Psoas muscle (tissue), 8 donors: ENCODE measurements around the gene TUBA1A. TPM values are rescaled to one million over a fixed set of nuclear protein-coding genes. Genes with fewer than 3 reads are reported as not detected.

ENCODE experiments used
- ATAC-seq, 4 donors: fragments of 200-7000 bp; cut with Tn5 transposase; one replicate each; pipeline ENCODE4 v1.9.1; 2020; ENCODE audit warnings: moderate library complexity in 3 of 4, mild to moderate bottlenecking in 2 of 4
- DNase-seq, 2 donors: peaks; one replicate each; pipeline ENCODE4 v3.0.0-alpha.2; 2020
- H3K27ac ChIP-seq: fragments of 200-600 bp; one replicate; pipeline ENCODE4 v1.8.0; 2022
- H3K27me3 ChIP-seq, 3 donors: fragments of 200-600 bp in 1 of 3; one replicate each; pipeline versions ENCODE4 v1.6.1 to v1.8.0; 2013 to 2022; ENCODE audit warnings: low read length in 2 of 3, mild to moderate bottlenecking in 2 of 3, moderate library complexity in 1 of 3; ENCODE audit not compliant: insufficient read depth in 3 of 3
- H3K36me3 ChIP-seq, 2 donors: fragments of 200-600 bp in 1 of 2; one replicate each; pipeline versions ENCODE4 v1.6.1 to v1.8.0; 2013 to 2022; ENCODE audit warnings: low read depth in 1 of 2, mild to moderate bottlenecking in 1 of 2, moderate library complexity in 1 of 2; ENCODE audit not compliant: insufficient read depth in 1 of 2
- H3K4me1 ChIP-seq: fragments of 200-600 bp; one replicate; pipeline ENCODE4 v1.8.0; 2022
- H3K4me3 ChIP-seq: fragments of 200-600 bp; one replicate; pipeline ENCODE4 v1.8.0; 2022; ENCODE audit warnings: mild to moderate bottlenecking
- H3K9me3 ChIP-seq: fragments of 200-600 bp; one replicate; pipeline ENCODE4 v1.8.0; 2022
- CTCF ChIP-seq: fragments of 200-600 bp; IDR thresholded peaks from one replicate; pipeline ENCODE4 v1.8.0; 2022; ENCODE audit warnings: antibody characterized with exemption
- WGBS, 3 donors: extraction: QIAGEN DNeasy Blood & Tissue Kit; methylation state at CpG; one replicate each; pipeline versions ENCODE4 v1.1.6 to v1.1.7; 2013; 5-methylcytosine and 5-hydroxymethylcytosine counted together
- intact Hi-C, 2 donors: fragments of 100-400 bp; cut with DNase I; formaldehyde crosslinking; loops; one replicate each; pipeline versions ENCODE4 v1.11.0 to v1.14.2; 2022
- long read RNA-seq, 2 donors: library from polyadenylated mRNA; unstranded; transcript quantifications; one replicate each; pipeline ENCODE4 v2.0.0, GENCODE V29; 2021
- polyA plus RNA-seq, 3 donors: library from polyadenylated mRNA; stranded (reverse); fragments of 200-250 nt; gene quantifications; one replicate each; pipeline ENCODE4 v1.2.3, GENCODE V29; 2013
- total RNA-seq, 4 donors: library from RNA; stranded (reverse); fragmentation: NEBNext Ultra II Directional in 2 of 4; extraction: Animal tissue kit (Norgen Biotek cat#: 25700) in 2 of 4; gene quantifications; one replicate each; pipeline versions ENCODE4 v1.2.1 to v1.2.4, GENCODE V29; 2021 to 2023
- donor health status: healthy with polysubstance abuse.
- donor health status: DM: no; HTN: no; CAD: no; lungs with moderate emphysema.
- donor health status: Bipolar disorder and iron deficiency.
- donor health status: healthy.
- donor health status: DM: yes; HTN: yes; CAD: no.
- donor health status: DM: no; HTN: no; CAD: no.
- donor health status: DM: no; HTN: no; CAD: no.
- donor health status: DM: yes; HTN: yes; CAD: no.

TUBA1A gene
- total RNA-seq, result 10 to 100 TPM; 21.3 to 29.8 (median 29.0) TPM
- polyA plus RNA-seq, result 10 to 100 TPM; 16.4 to 48.2 (median 29.9) TPM
- long read RNA-seq, donor 1, transcript TUBA1A-202 (4 exons, 1,915 nt), result major isoform, 21 of 25 reads
- long read RNA-seq, donor 1, partial matches to known transcripts, result 2 of 25 reads
- long read RNA-seq, donor 1, other reads (novel, unspliced or antisense), result 0 of 25 reads
- long read RNA-seq, donor 2, transcript TUBA1A-202 (4 exons, 1,915 nt), result major isoform, 39 of 45 reads
- long read RNA-seq, donor 2, partial matches to known transcripts, result 3 of 45 reads
- long read RNA-seq, donor 2, other reads (novel, unspliced or antisense), result 0 of 45 reads

DNA sequence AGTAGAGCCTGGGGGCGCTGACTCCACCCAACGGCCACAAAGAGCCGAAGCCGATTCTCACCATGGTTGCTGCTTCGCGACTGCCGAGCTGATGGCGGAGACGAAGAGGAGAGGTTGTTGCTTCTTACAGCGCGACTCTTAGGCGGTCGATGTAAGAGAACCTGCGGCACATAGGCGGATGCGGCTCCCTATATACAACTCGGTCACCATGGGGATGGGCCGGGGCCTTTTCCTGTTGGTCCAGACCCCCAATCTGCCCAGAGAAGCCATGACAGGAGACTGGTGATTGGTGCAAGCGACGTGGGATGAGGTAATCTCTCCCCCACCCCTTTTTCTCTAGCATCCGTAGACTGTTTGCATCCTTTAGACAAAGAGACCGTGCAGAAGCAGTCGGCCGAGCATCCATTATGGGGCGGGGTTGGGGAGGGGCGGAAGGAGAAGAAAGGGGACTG lies at the start of gene TUBA1A:
Gene TUBA1A, minus strand, starts transcription at position 165 of the 452 bp plus-strand sequence. Its CDS starts 101 bp downstream, at position 64.
- no peak for TF ChIP-seq CTCF
- Histone ChIP-seq H3K4me3 (peak within 1 kb of the TSS; percentile 91), H3K36me3 (peaks cover 0 to 12% of the 10 kb centered on the region in 2 donors), H3K4me1 (peaks cover 9% of the 10 kb centered on the region), H3K27me3 (peaks cover 0 to 26% (median 3%) of the 10 kb centered on the region in 3 donors), H3K27ac (peak within 1 kb of the TSS; percentile 86), H3K9me3 (no peaks in the 10 kb centered on the region)
- peak; percentile 86 to 91 for DNase-seq
- ATAC-seq, result peak; percentile 80 to 87 (median 84)
- WGBS, 3 donors, result 0 to 1% (median 1%) methylated on average over 26 of the region's 26 CpGs
- intact Hi-C loops, result loop anchor here in 1 of 2 donors (2.0 to 5.0 kb wide), 2 partner anchors 43 to 58 kb away; partner anchors contain the start of gene TUBA1B

DNA sequence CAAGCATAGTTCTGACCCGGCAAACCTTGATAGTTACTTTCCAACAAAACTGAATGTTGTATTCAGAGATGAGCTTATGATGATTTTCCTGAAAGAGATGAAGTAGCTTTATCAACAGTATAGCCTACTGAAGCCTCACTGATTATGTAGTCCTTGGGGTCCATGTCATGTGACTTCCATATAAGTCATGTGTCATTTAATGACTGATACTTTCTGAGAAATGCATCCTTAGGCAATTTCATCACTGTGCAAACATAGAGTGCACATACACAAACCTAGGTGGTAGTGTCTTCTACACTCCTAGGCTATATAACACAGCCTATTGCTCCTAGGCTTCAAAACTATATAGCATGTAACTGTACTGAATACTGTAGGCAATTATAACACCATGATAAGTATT lies 47.5 kb upstream of the TUBA1A start:
- Histone ChIP-seq H3K27me3 (no peaks in the 10 kb centered on the region), H3K9me3 (no peaks in the 10 kb centered on the region), H3K36me3 (no peaks in the 10 kb centered on the region), H3K4me1 (peaks cover 3% of the 10 kb centered on the region), H3K27ac (no peak overlapping the region), H3K4me3 (no peak overlapping the region)
- no peak for TF ChIP-seq CTCF
- WGBS, 3 donors, result 79 to 91% (median 84%) methylated on average over 1 of the region's 1 CpG
- ATAC-seq, result no peak
- no peak for DNase-seq
- intact Hi-C loops, result loop anchor here in 1 of 2 donors (10.0 kb wide), 1 partner anchor 172 kb away; the partner anchor contains the start of genes KMT2D and RHEBL1

- TF ChIP-seq CTCF, result no peak
- peak in 1 of 4 donors; percentile 8 for ATAC-seq
- intact Hi-C loops, result loop anchor here (2.0 to 10.0 kb wide), 5 partner anchors 47 to 169 kb away; partner anchors contain the start of genes KMT2D (in 1 of the 2), RHEBL1 (in 1 of the 2), TUBA1A (in 1 of the 2) and TUBA1B (in 1 of the 2)
- H3K4me3 ChIP-seq, result peak overlapping the region; percentile 76
- peak overlapping the region; percentile 82 for H3K27ac ChIP-seq
- H3K4me1 ChIP-seq, result peaks cover 3% of the 10 kb centered on the region
- 66 to 67% (median 66%) methylated on average over 19 of the region's 19 CpGs for WGBS, 3 donors
- H3K27me3 ChIP-seq, result no peaks in the 10 kb centered on the region
- no peaks in the 10 kb centered on the region for H3K9me3 ChIP-seq
- H3K36me3 ChIP-seq, result no peaks in the 10 kb centered on the region
- DNase-seq, result peak; percentile 42 to 68
Measured at GRCh38 chr12:49233842-49234526, 45.1 kb upstream of the TUBA1A start.

DNA sequence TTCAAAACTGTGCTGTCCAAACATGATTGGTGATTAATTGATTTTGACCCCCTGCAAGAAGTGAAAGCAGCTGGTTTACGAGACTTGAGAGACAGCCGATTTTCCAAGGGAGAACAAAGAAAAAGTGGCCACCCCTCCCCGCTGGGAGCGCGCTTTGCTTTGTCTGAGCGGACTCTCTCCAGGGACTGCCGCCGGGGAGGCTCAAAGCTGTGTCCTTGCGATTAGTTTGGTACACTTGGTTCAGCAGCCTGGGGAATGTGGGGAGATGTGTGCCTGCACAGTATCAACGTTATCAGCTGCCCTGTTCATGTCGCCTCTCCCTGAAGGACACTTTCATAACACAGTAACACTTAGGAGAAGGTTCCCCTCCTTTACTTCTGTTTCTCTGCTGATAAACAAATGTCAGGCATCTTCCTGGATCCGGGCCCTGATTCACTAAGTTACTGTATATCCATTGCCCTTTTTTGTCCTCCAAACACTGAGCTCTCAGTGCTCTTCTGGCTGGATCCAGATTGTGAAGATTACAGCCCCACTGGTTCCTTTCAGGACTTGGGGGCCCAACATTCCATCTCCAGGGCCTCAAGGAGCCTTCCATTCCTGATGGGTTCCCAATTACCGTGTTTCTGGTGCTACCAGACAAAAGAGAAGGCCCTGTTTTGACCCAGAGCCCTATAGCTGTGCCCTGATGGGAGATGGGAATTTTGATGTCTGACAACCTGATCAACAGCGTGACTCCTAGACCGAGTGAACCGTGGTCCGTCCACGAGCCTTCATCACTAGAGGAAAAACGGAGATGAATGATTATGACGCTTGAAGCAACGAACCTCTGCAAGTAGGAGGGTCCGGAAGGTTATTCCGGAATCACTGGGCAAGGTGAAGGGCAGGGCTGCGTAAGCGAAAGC lies 44.3 kb upstream of the TUBA1A start:
- peak; percentile 37 to 56 for DNase-seq
- Histone ChIP-seq H3K27me3 (no peaks in the 10 kb centered on the region), H3K4me3 (peak overlapping the region; percentile 19), H3K4me1 (peaks cover 3% of the 10 kb centered on the region), H3K27ac (peak overlapping the region; percentile 82), H3K9me3 (no peaks in the 10 kb centered on the region), H3K36me3 (no peaks in the 10 kb centered on the region)
- TF ChIP-seq CTCF, result no peak
- WGBS, 3 donors, result 54 to 62% (median 57%) methylated on average over 25 of the region's 25 CpGs
- ATAC-seq, result peak in 2 of 4 donors; percentile 17 to 22
- intact Hi-C loops, result loop anchor here (5.0 to 10.0 kb wide), 3 partner anchors 46 to 168 kb away; partner anchors contain the start of genes KMT2D (in 1 of the 2), RHEBL1 (in 1 of the 2) and TUBA1A (in 1 of the 2)
